GM19468 (cell line): ENCODE measurements around the gene VPS37B.

Source experiments
- ATAC-seq: cut with Tn5 transposase; IDR thresholded peaks from one replicate; pipeline ENCODE4 v1.9.1; 2021; ENCODE audit warnings: mild to moderate bottlenecking, moderate library complexity, moderate number of reproducible peaks; ENCODE audit not compliant: unreplicated experiment; ENCODE audit errors: extremely low read depth

VPS37B gene

GRCh38 chr12:122855928-122856831 is 39.7 kb downstream of the VPS37B start:
- no peak for ATAC-seq

GRCh38 chr12:122855071-122855829 is 40.7 kb downstream of the VPS37B start:
- ATAC-seq = no peak

- no peak for ATAC-seq
Observed at GRCh38 chr12:122854554-122854953, 41.4 kb downstream of the VPS37B start.

- no peak for ATAC-seq
Observed at GRCh38 chr12:122853582-122854245, 42.2 kb downstream of the VPS37B start.

- ATAC-seq = no peak
Observed at GRCh38 chr12:122852336-122853275, 43.3 kb downstream of the VPS37B start.

- no peak for ATAC-seq
Observed at GRCh38 chr12:122851820-122852219, 44.1 kb downstream of the VPS37B start.

- no peak for ATAC-seq
Observed at GRCh38 chr12:122850695-122851350, 45.1 kb downstream of the VPS37B start.

- no peak for ATAC-seq
Observed at GRCh38 chr12:122850048-122850445, 45.9 kb downstream of the VPS37B start.

- ATAC-seq = no peak
Observed at GRCh38 chr12:122849352-122850047, 46.4 kb downstream of the VPS37B start.

- ATAC-seq = no peak
Observed at GRCh38 chr12:122848471-122849351, 47.2 kb downstream of the VPS37B start.

- ATAC-seq = no peak
Observed at GRCh38 chr12:122847921-122848421, 48.0 kb downstream of the VPS37B start.

GRCh38 chr12:122847516-122847836 is 48.4 kb downstream of the VPS37B start:
- ATAC-seq = no peak

GRCh38 chr12:122846622-122847515 is 49.1 kb downstream of the VPS37B start:
- no peak for ATAC-seq

- ATAC-seq = no peak
Observed at GRCh38 chr12:122845865-122846621, 49.9 kb downstream of the VPS37B start.

- ATAC-seq = no peak
Observed at GRCh38 chr12:122845041-122845864, 50.7 kb downstream of the VPS37B start.
